Neural cell (in vitro differentiated cells): ENCODE measurements around the gene SLC22A23. TPM values are rescaled to one million over a fixed set of nuclear protein-coding genes. Genes with fewer than 3 reads are reported as not detected.

Source experiments
- H2AFZ ChIP-seq: fragments of 200-600, 300-800 bp; sonication (generic), shearing (Covaris generic); 2 replicates; pipeline ENCODE4 v1.6.0; 2014; ENCODE audit warnings: low read depth, mild to moderate bottlenecking, antibody characterized with exemption, low read length, moderate library complexity
- H3F3A ChIP-seq: fragments of 200-600 bp; shearing (Covaris generic); 2 replicates; pipeline ENCODE4 v1.6.1; 2016; ENCODE audit warnings: mild to moderate bottlenecking, moderate library complexity, mixed read lengths, antibody characterized with exemption, low read length; ENCODE audit not compliant: insufficient read depth, poor library complexity, severe bottlenecking
- H3K27ac ChIP-seq: fragments of 200-600, 300-800 bp; sonication (generic), shearing (Covaris generic); 2 replicates; pipeline ENCODE4 v1.5.1; 2014; ENCODE audit warnings: mild to moderate bottlenecking, low read length, moderate library complexity
- H3K27me3 ChIP-seq: fragments of 300-800, 200-600 bp; sonication (generic), shearing (Covaris generic); 2 replicates; pipeline ENCODE4 v1.6.0; 2014; ENCODE audit warnings: mild to moderate bottlenecking, low read depth, low read length, moderate library complexity; ENCODE audit not compliant: insufficient read depth
- H3K36me3 ChIP-seq: fragments of 300-800, 200-600 bp; sonication (generic), shearing (Covaris generic); 2 replicates; pipeline ENCODE4 v1.5.1; 2014; ENCODE audit warnings: mild to moderate bottlenecking, antibody characterized with exemption, low read length, moderate library complexity; ENCODE audit not compliant: insufficient read depth
- H3K4me2 ChIP-seq: fragments of 300-800, 200-600 bp; sonication (generic), shearing (Covaris generic); 2 replicates; pipeline ENCODE4 v1.6.0; 2014; ENCODE audit warnings: mild to moderate bottlenecking, low read length
- H3K4me3 ChIP-seq: fragments of 300-800, 200-600 bp; sonication (generic), shearing (Covaris generic); 2 replicates; pipeline ENCODE4 v1.5.1; 2014; ENCODE audit warnings: mild to moderate bottlenecking, low read length, moderate library complexity
- H3K79me2 ChIP-seq: fragments of 200-600 bp; shearing (Covaris generic); replicated peaks from 2 replicates; pipeline ENCODE4 v1.6.0; 2014; ENCODE audit warnings: mild to moderate bottlenecking, low read length, moderate library complexity; ENCODE audit not compliant: insufficient read depth
- H3K9ac ChIP-seq: fragments of 300-800, 200-600 bp; sonication (generic), shearing (Covaris generic); 2 replicates; pipeline ENCODE4 v1.6.1; 2016; ENCODE audit warnings: mild to moderate bottlenecking, low read length, mixed read lengths
- H3K9me2 ChIP-seq: fragments of 200-600 bp; shearing (Covaris generic); 2 replicates; pipeline ENCODE4 v1.6.1; 2016; ENCODE audit warnings: mild to moderate bottlenecking, low read length, mixed read lengths; ENCODE audit not compliant: insufficient read depth
- H3K9me3 ChIP-seq: fragments of 200-600, 300-800 bp; sonication (generic), shearing (Covaris generic); 2 replicates; pipeline ENCODE4 v1.6.1; 2016; ENCODE audit warnings: mild to moderate bottlenecking, mixed run types, low read length, moderate library complexity, mixed read lengths
- H4K20me1 ChIP-seq: fragments of 200-600 bp; shearing (Covaris generic); 2 replicates; pipeline ENCODE4 v1.6.1; 2016; ENCODE audit warnings: mild to moderate bottlenecking, mixed run types; ENCODE audit not compliant: insufficient read depth
- EP300 ChIP-seq: fragments of 450-650 bp; conservative IDR thresholded peaks from 2 replicates; pipeline ENCODE4 v1.6.1; 2014; ENCODE audit warnings: antibody characterized with exemption, mild to moderate bottlenecking, moderate library complexity; ENCODE audit not compliant: poor library complexity, severe bottlenecking
- MXI1 ChIP-seq: fragments of 450-650 bp; conservative IDR thresholded peaks from 2 replicates; pipeline ENCODE4 v1.6.1; 2014; ENCODE audit warnings: antibody characterized with exemption, mild to moderate bottlenecking; ENCODE audit not compliant: poor library complexity, severe bottlenecking
- SMC3 ChIP-seq: fragments of 450-650 bp; conservative IDR thresholded peaks from 2 replicates; pipeline ENCODE4 v1.6.1; 2014; ENCODE audit warnings: antibody characterized with exemption, mild to moderate bottlenecking, moderate library complexity; ENCODE audit not compliant: poor library complexity
- TAF1 ChIP-seq: IDR thresholded peaks from 2 replicates; pipeline ENCODE4 v1.6.1; 2012; ENCODE audit warnings: low read depth
- polyA plus RNA-seq: library from polyadenylated mRNA; depleted of rRNA; stranded (reverse); fragments of >200 nt; gene quantifications from 2 replicates; pipeline ENCODE4 v1.2.3, GENCODE V29; 2014
- TF ChIP-seq, protein P1 (sequence below): fragments of 450-650 bp; IDR thresholded peaks from 2 replicates; pipeline ENCODE4 v1.5.1; 2014; ENCODE audit warnings: antibody characterized with exemption, mild to moderate bottlenecking, moderate library complexity; ENCODE audit not compliant: poor library complexity, severe bottlenecking
- TF ChIP-seq, protein P2 (sequence below): IDR thresholded peaks from 2 replicates; pipeline ENCODE4 v1.6.1; 2012; ENCODE audit warnings: borderline replicate concordance

SLC22A23 gene
- polyA plus RNA-seq, 1 donor from 2014 or later: 8.8 TPM

DNA sequence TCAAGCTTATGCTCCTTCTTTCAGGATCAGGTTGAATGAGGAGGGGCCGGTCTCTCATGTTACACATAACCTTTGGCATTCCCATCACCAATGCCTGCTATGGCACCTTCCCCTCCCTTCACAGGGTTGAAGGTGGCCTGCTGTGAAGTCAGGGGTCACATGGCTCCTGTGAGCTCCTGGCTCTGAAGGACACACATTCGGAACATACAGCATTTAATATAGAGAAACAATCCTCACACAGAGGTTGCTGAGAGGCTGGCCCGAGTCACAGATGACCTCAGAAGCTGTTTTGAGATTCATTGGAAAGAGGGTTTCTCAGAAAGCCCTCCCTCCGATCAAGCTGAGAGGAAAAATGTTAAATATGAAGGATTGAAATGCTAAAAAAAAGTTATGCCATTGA lies 116.0 kb downstream of the SLC22A23 start:
- Histone ChIP-seq H3K9me2 (no peaks in the 10 kb centered on the region), H2AFZ (no peak overlapping the region), H3K79me2 (no peaks in the 10 kb centered on the region), H3K4me3 (no peak overlapping the region), H3K4me2 (no peak overlapping the region), H3F3A (no peaks in the 10 kb centered on the region), H3K27me3 (no peaks in the 10 kb centered on the region), H3K36me3 (no peaks in the 10 kb centered on the region), H3K27ac (no peak overlapping the region), H4K20me1 (no peaks in the 10 kb centered on the region), H3K9me3 (no peaks in the 10 kb centered on the region), H3K9ac (no peak overlapping the region)
- TF ChIP-seq, protein P1, sequence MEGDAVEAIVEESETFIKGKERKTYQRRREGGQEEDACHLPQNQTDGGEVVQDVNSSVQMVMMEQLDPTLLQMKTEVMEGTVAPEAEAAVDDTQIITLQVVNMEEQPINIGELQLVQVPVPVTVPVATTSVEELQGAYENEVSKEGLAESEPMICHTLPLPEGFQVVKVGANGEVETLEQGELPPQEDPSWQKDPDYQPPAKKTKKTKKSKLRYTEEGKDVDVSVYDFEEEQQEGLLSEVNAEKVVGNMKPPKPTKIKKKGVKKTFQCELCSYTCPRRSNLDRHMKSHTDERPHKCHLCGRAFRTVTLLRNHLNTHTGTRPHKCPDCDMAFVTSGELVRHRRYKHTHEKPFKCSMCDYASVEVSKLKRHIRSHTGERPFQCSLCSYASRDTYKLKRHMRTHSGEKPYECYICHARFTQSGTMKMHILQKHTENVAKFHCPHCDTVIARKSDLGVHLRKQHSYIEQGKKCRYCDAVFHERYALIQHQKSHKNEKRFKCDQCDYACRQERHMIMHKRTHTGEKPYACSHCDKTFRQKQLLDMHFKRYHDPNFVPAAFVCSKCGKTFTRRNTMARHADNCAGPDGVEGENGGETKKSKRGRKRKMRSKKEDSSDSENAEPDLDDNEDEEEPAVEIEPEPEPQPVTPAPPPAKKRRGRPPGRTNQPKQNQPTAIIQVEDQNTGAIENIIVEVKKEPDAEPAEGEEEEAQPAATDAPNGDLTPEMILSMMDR: no peak
- no peak for TF ChIP-seq MXI1

DNA sequence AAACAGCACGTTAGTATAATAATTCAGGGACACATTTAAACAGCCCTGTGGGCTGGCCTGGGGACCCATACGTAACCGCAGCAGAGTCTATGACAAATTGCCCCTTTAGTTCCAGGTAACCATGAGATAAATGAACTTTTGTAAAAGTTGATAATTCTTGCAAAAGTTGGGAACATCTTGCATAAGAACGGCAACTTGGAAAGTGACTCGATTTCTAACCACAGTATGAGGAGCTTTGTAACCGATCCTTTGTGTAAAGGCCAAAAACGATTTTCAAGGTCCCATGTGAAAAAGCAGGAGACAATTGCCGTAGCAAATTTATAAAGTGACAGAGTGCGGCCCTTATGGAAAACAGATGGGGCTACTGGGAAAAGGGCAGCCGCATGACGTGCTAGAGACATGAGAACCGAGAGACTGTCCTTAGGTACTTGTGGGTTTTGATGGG lies 116.5 kb downstream of the SLC22A23 start:
- H3K4me2 ChIP-seq: no peak overlapping the region
- H3K36me3 ChIP-seq: no peaks in the 10 kb centered on the region
- no peak overlapping the region for H3K9ac ChIP-seq
- no peaks in the 10 kb centered on the region for H3K79me2 ChIP-seq
- H3K9me2 ChIP-seq: no peaks in the 10 kb centered on the region
- no peak overlapping the region for H3K27ac ChIP-seq
- H3K4me3 ChIP-seq: no peak overlapping the region
- no peaks in the 10 kb centered on the region for H3K27me3 ChIP-seq
- H3F3A ChIP-seq: no peaks in the 10 kb centered on the region
- H3K9me3 ChIP-seq: no peaks in the 10 kb centered on the region
- no peak for TF ChIP-seq SMC3
- TF ChIP-seq EP300: no peak
- TF ChIP-seq, protein P2, sequence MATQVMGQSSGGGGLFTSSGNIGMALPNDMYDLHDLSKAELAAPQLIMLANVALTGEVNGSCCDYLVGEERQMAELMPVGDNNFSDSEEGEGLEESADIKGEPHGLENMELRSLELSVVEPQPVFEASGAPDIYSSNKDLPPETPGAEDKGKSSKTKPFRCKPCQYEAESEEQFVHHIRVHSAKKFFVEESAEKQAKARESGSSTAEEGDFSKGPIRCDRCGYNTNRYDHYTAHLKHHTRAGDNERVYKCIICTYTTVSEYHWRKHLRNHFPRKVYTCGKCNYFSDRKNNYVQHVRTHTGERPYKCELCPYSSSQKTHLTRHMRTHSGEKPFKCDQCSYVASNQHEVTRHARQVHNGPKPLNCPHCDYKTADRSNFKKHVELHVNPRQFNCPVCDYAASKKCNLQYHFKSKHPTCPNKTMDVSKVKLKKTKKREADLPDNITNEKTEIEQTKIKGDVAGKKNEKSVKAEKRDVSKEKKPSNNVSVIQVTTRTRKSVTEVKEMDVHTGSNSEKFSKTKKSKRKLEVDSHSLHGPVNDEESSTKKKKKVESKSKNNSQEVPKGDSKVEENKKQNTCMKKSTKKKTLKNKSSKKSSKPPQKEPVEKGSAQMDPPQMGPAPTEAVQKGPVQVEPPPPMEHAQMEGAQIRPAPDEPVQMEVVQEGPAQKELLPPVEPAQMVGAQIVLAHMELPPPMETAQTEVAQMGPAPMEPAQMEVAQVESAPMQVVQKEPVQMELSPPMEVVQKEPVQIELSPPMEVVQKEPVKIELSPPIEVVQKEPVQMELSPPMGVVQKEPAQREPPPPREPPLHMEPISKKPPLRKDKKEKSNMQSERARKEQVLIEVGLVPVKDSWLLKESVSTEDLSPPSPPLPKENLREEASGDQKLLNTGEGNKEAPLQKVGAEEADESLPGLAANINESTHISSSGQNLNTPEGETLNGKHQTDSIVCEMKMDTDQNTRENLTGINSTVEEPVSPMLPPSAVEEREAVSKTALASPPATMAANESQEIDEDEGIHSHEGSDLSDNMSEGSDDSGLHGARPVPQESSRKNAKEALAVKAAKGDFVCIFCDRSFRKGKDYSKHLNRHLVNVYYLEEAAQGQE: no peak
- H4K20me1 ChIP-seq: no peaks in the 10 kb centered on the region
- no peak overlapping the region for H2AFZ ChIP-seq

DNA sequence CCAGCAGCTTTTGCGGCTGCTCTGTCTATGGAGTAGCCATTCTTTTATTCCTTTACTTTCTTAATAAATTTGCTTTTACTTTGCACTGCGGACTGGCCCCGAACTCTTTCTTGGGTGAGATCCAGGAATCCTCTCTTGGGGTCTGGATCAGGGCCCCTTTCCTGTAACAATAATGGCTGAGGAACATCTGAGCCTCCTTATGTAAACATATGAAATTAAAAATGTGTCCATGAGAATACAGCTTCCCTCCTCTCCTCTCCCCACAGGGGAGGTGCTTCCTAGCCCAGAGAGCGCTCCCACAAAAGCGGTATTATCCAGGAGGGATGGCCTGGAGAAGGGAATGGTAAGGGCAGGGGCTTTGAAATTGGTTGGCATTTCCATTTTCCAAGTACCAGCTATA lies 117.0 kb downstream of the SLC22A23 start:
- Histone ChIP-seq H3F3A (no peaks in the 10 kb centered on the region), H3K9ac (no peak overlapping the region), H3K79me2 (no peaks in the 10 kb centered on the region), H3K27ac (no peak overlapping the region), H4K20me1 (no peaks in the 10 kb centered on the region), H3K4me3 (no peak overlapping the region), H2AFZ (no peak overlapping the region), H3K27me3 (no peaks in the 10 kb centered on the region), H3K9me3 (no peaks in the 10 kb centered on the region), H3K4me2 (no peak overlapping the region), H3K9me2 (no peaks in the 10 kb centered on the region), H3K36me3 (no peaks in the 10 kb centered on the region)
- TF ChIP-seq EP300: no peak
- no peak for TF ChIP-seq TAF1
